Gastrocnemius medialis (tissue), 4 donors: ENCODE results near the gene MACROD2.

Experiments
- CTCF ChIP-seq, 5 experiments: fragments of 450-650 bp in 3 of 5; fragments of 200-600 bp in 2 of 5; sonication (generic) in 2 of 5; IDR thresholded peaks in 4 of 5; conservative IDR thresholded peaks in 1 of 5; 1 replicate in 4 of 5; 2 replicates in 1 of 5; pipeline ENCODE4 v1.5.1; 2016 to 2019; ENCODE audit warnings: antibody characterized with exemption in 5 of 5, mild to moderate bottlenecking in 3 of 5, moderate library complexity in 3 of 5
- POLR2A ChIP-seq, 2 donors: fragments of 450-650 bp; IDR thresholded peaks; one replicate each; pipeline ENCODE4 v1.6.1; 2017; ENCODE audit warnings: antibody characterized with exemption in 2 of 2, mild to moderate bottlenecking in 2 of 2, moderate library complexity in 2 of 2

- TF ChIP-seq POLR2A (IDR thresholded peaks at IDR 0.05) (no peak), CTCF (IDR thresholded peaks at IDR 0.05 in 4 of 5, conservative IDR thresholded peaks at IDR 0.05 in 1 of 5) (no peak)
These were observed 1069.4 kb downstream of the MACROD2 start for GRCh38 chr20:15064741-15065140.
